Coronary artery (tissue), 2 donors: Measurements from ENCODE around the gene TNFRSF6B.

Experiments
- DNase-seq: peaks from one replicate; pipeline ENCODE4 v3.0.0-alpha.2; 2017; ENCODE audit warnings: low spot score
- H3K27ac ChIP-seq, 2 donors: fragments of 200-600 bp; sonication (generic); one replicate each; pipeline ENCODE4 v1.5.1; 2016 to 2019
- H3K4me3 ChIP-seq: fragments of 200-600 bp; sonication (generic); 2 replicates; pipeline ENCODE4 v1.5.1; 2016; ENCODE audit warnings: mild to moderate bottlenecking, moderate library complexity
- CTCF ChIP-seq: fragments of 200-600 bp; sonication (generic); IDR thresholded peaks from one replicate; pipeline ENCODE4 v1.5.1; 2019; ENCODE audit warnings: antibody characterized with exemption

The TNFRSF6B gene

DNA sequence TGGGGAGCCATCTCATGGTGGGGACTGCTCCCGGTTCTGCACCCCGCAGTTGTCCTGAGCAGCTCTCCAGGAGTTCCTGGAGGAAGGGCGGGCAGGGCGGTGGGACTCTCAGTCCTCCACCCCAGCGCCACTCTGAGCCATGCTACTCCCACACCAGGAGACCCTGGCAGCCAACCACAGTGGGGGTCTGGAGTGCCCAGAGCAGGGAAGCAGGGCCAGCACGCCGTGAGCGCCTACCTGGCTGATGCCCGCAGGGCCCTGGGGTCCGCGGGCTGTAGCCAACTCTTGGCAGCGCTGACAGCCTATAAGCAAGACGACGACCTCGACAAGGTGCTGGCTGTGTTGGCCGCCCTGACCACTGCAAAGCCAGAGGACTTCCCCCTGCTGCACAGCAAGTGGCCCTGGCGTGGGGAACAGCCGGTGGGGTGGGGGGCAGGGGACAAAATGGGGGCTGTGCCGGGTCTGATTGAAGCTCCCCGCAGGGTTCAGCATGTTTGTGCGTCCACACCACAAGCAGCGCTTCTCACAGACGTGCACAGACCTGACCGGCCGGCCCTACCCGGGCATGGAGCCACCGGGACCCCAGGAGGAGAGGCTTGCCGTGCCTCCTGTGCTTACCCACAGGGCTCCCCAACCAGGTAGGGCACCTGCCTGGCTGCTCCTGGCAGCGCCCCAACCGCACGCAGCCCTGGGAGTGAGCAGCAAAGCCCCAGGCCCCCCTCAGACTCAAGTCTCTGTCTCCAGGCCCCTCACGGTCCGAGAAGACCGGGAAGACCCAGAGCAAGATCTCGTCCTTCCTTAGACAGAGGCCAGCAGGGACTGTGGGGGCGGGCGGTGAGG, 1.6 kb upstream of the TNFRSF6B start:
- DNase-seq, result peak; percentile 74
- TF ChIP-seq CTCF, result no peak
- peak overlapping the region in 1 of 2 donors; percentile 31 for H3K27ac ChIP-seq
- no peak overlapping the region for H3K4me3 ChIP-seq

GRCh38 chr20:63695424-63696305, 787 bp upstream of the TNFRSF6B start:
- no peak for TF ChIP-seq CTCF
- DNase-seq, result peak; percentile 70
- Histone ChIP-seq H3K4me3 (no peak overlapping the region), H3K27ac (peak overlapping the region in 1 of 2 donors; percentile 56)

GRCh38 chr20:63696306-63696627, 185 bp upstream of the TNFRSF6B start:
- DNase-seq, result no peak
- Histone ChIP-seq H3K27ac (peak overlapping the region in 1 of 2 donors; percentile 56), H3K4me3 (peak overlapping the region; percentile 47)
- no peak for TF ChIP-seq CTCF

GRCh38 chr20:63697357-63697867, 960 bp downstream of the TNFRSF6B start:
- no peak for TF ChIP-seq CTCF
- no peak overlapping the region for H3K27ac ChIP-seq
- DNase-seq, result no peak
- peak overlapping the region; percentile 47 for H3K4me3 ChIP-seq

DNA sequence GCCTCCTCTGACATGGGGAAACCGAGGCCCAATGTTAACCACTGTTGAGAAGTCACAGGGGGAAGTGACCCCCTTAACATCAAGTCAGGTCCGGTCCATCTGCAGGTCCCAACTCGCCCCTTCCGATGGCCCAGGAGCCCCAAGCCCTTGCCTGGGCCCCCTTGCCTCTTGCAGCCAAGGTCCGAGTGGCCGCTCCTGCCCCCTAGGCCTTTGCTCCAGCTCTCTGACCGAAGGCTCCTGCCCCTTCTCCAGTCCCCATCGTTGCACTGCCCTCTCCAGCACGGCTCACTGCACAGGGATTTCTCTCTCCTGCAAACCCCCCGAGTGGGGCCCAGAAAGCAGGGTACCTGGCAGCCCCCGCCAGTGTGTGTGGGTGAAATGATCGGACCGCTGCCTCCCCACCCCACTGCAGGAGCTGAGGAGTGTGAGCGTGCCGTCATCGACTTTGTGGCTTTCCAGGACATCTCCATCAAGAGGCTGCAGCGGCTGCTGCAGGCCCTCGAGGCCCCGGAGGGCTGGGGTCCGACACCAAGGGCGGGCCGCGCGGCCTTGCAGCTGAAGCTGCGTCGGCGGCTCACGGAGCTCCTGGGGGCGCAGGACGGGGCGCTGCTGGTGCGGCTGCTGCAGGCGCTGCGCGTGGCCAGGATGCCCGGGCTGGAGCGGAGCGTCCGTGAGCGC, 1.6 kb downstream of the TNFRSF6B start:
- H3K27ac ChIP-seq, result no peak overlapping the region

More for the DNA sequence above, 1.6 kb downstream of the TNFRSF6B start:
- H3K4me3 ChIP-seq, result no peak overlapping the region
- no peak for TF ChIP-seq CTCF
- DNase-seq, result no peak
